ENCODE results near the gene FNBP1L. TPM values are rescaled to one million over a fixed set of nuclear protein-coding genes. Genes with fewer than 3 reads are reported as not detected.

FNBP1L gene
- total RNA-seq, 1 experiment from 2014 or later: 119 TPM

DNA sequence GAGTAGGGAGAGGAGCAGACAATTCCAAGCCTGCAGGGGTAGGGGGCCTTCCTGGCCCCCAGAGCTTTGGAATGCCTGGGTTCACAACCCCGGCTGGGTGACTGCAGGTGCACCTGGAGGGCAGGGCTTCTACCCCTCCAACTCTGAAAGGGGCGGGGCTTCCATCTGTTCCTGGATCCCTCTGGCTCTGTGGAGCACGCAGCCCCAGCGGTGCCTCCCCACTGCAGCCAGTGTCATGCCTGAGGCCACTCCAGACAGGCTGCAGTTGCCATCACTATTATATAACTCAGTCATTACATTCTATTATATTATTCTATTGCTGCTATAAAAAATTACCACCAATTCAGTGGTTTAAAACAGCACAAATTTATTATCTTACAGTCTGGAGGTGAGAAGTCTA is 12.5 kb upstream of the FNBP1L start:
- no peaks in the 10 kb centered on the region for H3K27me3 Mint-ChIP-seq (ENCODE audit: low read depth)
- Histone ChIP-seq H3T11ph (ENCODE audit: low read length) (no peak overlapping the region), H2BK20ac (ENCODE audit: low read depth, low read length, poor library complexity, severe bottlenecking) (no peak overlapping the region), H4K91ac (ENCODE audit: insufficient read length, low read depth, low read length) (no peak overlapping the region), H3K4me2 (ENCODE audit: insufficient read depth, insufficient read length, low read length) (no peak overlapping the region), H3K79me2 (ENCODE audit: insufficient read depth, low read length) (no peaks in the 10 kb centered on the region), H2BK15ac (ENCODE audit: low read depth, low read length) (no peak overlapping the region), H3K79me1 (ENCODE audit: insufficient read depth, low read depth, low read length, poor library complexity, severe bottlenecking) (no peaks in the 10 kb centered on the region), H4K5ac (ENCODE audit: insufficient read length, low read depth, low read length) (no peak overlapping the region), H3K27ac (ENCODE audit: insufficient read length, low read depth, low read length) (no peak overlapping the region), H2AK5ac (ENCODE audit: insufficient read length, low read length) (no peak overlapping the region), H3K56ac (ENCODE audit: insufficient read length, low read depth, low read length) (no peak overlapping the region), H3K27me3 (ENCODE audit: insufficient read depth, low read length) (no peaks in the 10 kb centered on the region), H3K4me1 (ENCODE audit: insufficient read depth, low read length) (no peaks in the 10 kb centered on the region), H2BK5ac (ENCODE audit: insufficient read length, low read length) (no peak overlapping the region), H4K20me1 (ENCODE audit: control insufficient read depth, insufficient read depth, insufficient read length) (no peaks in the 10 kb centered on the region), H3K23ac (ENCODE audit: insufficient read length, low read depth, low read length) (no peak overlapping the region), H2BK120ac (ENCODE audit: low read depth, low read length, poor library complexity, severe bottlenecking) (no peak overlapping the region), H3K18ac (ENCODE audit: insufficient read length, low read depth, low read length) (no peak overlapping the region), H2BK12ac (ENCODE audit: insufficient read length, low read depth, low read length) (no peak overlapping the region), H3K9ac (ENCODE audit: extremely low read depth, insufficient read length, low read length) (no peak overlapping the region), H2AFZ (ENCODE audit: low read length) (no peak overlapping the region), H3K23me2 (ENCODE audit: insufficient read length, low read depth, low read length, poor library complexity, severe bottlenecking) (no peaks in the 10 kb centered on the region), H4K8ac (replicated peaks; ENCODE audit: insufficient read length, low read depth, low read length) (no peak overlapping the region), H3K4ac (ENCODE audit: low read depth, low read length) (no peak overlapping the region), H3K14ac (ENCODE audit: insufficient read depth, low read length) (no peak overlapping the region), H3K9me3 (ENCODE audit: control insufficient read depth, low read depth, low read length) (peaks cover 15% of the 10 kb centered on the region)
- TF ChIP-seq, protein P1, sequence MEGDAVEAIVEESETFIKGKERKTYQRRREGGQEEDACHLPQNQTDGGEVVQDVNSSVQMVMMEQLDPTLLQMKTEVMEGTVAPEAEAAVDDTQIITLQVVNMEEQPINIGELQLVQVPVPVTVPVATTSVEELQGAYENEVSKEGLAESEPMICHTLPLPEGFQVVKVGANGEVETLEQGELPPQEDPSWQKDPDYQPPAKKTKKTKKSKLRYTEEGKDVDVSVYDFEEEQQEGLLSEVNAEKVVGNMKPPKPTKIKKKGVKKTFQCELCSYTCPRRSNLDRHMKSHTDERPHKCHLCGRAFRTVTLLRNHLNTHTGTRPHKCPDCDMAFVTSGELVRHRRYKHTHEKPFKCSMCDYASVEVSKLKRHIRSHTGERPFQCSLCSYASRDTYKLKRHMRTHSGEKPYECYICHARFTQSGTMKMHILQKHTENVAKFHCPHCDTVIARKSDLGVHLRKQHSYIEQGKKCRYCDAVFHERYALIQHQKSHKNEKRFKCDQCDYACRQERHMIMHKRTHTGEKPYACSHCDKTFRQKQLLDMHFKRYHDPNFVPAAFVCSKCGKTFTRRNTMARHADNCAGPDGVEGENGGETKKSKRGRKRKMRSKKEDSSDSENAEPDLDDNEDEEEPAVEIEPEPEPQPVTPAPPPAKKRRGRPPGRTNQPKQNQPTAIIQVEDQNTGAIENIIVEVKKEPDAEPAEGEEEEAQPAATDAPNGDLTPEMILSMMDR (conservative IDR thresholded peaks at IDR 0.05): no peak
- peaks cover 13 to 17% of the 10 kb centered on the region in 2 experiments for H3K9me3 Mint-ChIP-seq
- no peak for DNase-seq
- H3K36me3 Mint-ChIP-seq (ENCODE audit: insufficient read depth in 1 of 3, low read depth in 3 of 3): peaks cover 3 to 19% (median 3%) of the 10 kb centered on the region in 3 experiments; a peak in 4 of 7 replicates
- peaks cover 0 to 3% of the 10 kb centered on the region in 2 experiments; a peak in 2 of 4 replicates for H3K4me1 Mint-ChIP-seq
- H3K27ac Mint-ChIP-seq: no peak overlapping the region
- no CpG with 5 or more reads among the region's 4 CpGs for WGBS (ENCODE audit: extremely low coverage, insufficient read length, low lambda C conversion rate)
- no peak overlapping the region for H3K4me3 Mint-ChIP-seq
